Measurements from ENCODE around the gene NUAK1. TPM values are rescaled to one million over a fixed set of nuclear protein-coding genes. Genes with fewer than 3 reads are reported as not detected.

The NUAK1 gene
- total and polyA plus RNA-seq, 3 experiments from 2014 or later: 0.16 TPM; not detected in 2

DNA sequence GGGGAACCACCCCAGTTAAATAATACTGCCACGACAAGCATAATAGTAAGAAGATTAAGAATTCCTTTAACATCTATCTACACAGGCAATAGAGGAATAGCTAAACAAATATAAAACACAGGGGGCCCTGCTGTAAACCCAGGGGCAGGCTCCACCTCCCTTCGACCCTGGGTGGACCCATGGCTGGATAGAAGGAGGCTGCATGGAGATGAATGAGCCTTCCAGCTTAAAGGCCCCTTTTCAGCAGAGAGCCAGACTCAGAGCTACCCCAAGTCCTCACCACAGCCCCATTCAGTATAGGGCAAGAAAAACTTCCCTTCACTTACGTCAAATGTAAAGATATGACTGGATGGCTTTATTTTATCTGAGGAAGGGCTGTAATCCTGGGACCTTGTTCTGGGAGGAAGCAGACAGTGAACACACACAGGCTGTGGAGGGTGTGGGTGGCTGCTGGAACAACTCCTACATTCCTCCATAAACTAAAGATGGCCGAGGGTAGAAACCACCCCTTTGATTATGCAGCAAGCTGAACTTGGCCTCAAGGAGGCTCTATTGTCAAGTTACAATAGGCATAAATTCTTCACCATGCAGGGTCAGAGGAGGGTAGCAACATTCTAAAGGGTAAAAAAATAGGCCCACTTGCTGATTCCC, 30.4 kb downstream of the NUAK1 start:
- H3K27ac Mint-ChIP-seq: no peak overlapping the region
- Histone ChIP-seq H3K27ac (ENCODE audit: low read depth, low read length) (no peak overlapping the region), H3K9me3 (ENCODE audit: low read length) (no peaks in the 10 kb centered on the region), H3K36me3 (ENCODE audit: insufficient read depth, low read length) (no peaks in the 10 kb centered on the region), H3K27me3 (ENCODE audit: insufficient read depth, low read length, poor library complexity, severe bottlenecking) (no peaks in the 10 kb centered on the region), H3K4me3 (ENCODE audit: low read length) (no peak overlapping the region), H3K4me1 (ENCODE audit: insufficient read depth, low read length) (no peaks in the 10 kb centered on the region)
- H3K36me3 Mint-ChIP-seq: no peaks in the 10 kb centered on the region
- H3K4me1 Mint-ChIP-seq: peaks cover 0 to 5% (median 3%) of the 10 kb centered on the region in 3 donors
- POLR2A ChIA-PET: no interaction called here
- CTCF ChIA-PET: interaction anchor here (1.3 kb wide), 1 partner anchor 17 kb away, joined by 3 read pairs; no protein-coding TSS in a partner anchor
- no peak for DNase-seq
- peaks cover 6 to 48% of the 10 kb centered on the region in 2 donors for H3K27me3 Mint-ChIP-seq
- no peak overlapping the region for H3K4me3 Mint-ChIP-seq
- H3K9me3 Mint-ChIP-seq: peaks cover 0 to 2% (median 0%) of the 10 kb centered on the region in 5 donors

DNA sequence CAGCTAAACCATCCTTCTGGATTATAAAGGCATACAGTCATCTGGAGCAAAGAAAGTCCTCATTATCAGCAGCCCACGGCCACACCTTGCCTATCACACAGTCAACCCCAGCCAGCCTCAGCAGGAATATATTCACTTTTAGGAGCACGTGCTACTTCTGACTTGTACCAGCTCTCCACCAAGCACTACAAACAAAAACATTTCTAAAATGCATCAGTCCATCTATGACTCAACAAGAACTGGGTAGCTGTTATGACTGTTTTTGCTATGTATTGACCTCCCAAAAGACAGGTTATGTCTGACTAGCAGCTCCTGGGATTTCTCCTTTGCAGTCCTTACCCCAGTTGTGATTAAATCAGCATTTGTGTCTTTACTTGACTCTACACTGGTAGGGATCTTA, 31.2 kb downstream of the NUAK1 start:
- DNase-seq: no peak
- Histone ChIP-seq H3K27me3 (ENCODE audit: insufficient read depth, low read length, poor library complexity, severe bottlenecking) (no peaks in the 10 kb centered on the region), H3K4me1 (ENCODE audit: insufficient read depth, low read length) (no peaks in the 10 kb centered on the region), H3K36me3 (ENCODE audit: insufficient read depth, low read length) (no peaks in the 10 kb centered on the region), H3K4me3 (ENCODE audit: low read length) (no peak overlapping the region), H3K27ac (ENCODE audit: low read depth, low read length) (no peak overlapping the region), H3K9me3 (ENCODE audit: low read length) (no peaks in the 10 kb centered on the region)
- no peak overlapping the region for H3K4me3 Mint-ChIP-seq
- peaks cover 6 to 54% of the 10 kb centered on the region in 2 donors for H3K27me3 Mint-ChIP-seq
- ChIA-PET POLR2A (no interaction called here), CTCF (interaction anchor here (1.3 kb wide), 1 partner anchor 18 kb away, joined by 3 read pairs; no protein-coding TSS in a partner anchor)
- H3K27ac Mint-ChIP-seq: peak overlapping the region in 2 of 8 donors; percentile 6 to 73
- H3K4me1 Mint-ChIP-seq: no peaks in the 10 kb centered on the region
- H3K36me3 Mint-ChIP-seq: no peaks in the 10 kb centered on the region
- H3K9me3 Mint-ChIP-seq: peaks cover 0 to 2% (median 0%) of the 10 kb centered on the region in 5 donors

DNA sequence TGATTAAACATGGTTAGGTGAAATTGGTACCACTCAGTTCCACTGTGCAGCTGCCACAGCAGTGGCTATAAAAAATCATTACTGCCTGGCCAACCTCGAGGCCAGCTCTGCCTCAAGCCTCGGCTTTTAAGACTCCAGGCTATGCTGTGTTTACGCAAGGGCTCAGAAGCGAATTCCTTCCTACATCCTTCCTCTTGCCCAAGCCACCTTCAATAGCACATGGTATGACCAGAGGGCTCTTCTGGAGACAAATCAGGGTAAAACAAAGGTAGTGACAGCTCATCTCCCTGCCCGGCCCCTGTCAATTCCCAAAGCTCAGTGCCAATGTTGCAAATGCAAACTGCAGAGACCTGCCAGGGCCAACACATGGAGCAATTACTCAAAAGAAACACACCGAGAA, 31.9 kb downstream of the NUAK1 start:
- Mint-ChIP-seq H3K27ac (peak overlapping the region in 1 of 8 donors; percentile 39), H3K36me3 (no peaks in the 10 kb centered on the region), H3K4me3 (no peak overlapping the region), H3K27me3 (peaks cover 6 to 54% of the 10 kb centered on the region in 2 donors), H3K4me1 (no peaks in the 10 kb centered on the region), H3K9me3 (peaks cover 0 to 2% (median 0%) of the 10 kb centered on the region in 5 donors)
- Histone ChIP-seq H3K27ac (ENCODE audit: low read depth, low read length) (no peak overlapping the region), H3K4me3 (ENCODE audit: low read length) (no peak overlapping the region), H3K36me3 (ENCODE audit: insufficient read depth, low read length) (no peaks in the 10 kb centered on the region), H3K4me1 (ENCODE audit: insufficient read depth, low read length) (no peaks in the 10 kb centered on the region), H3K27me3 (ENCODE audit: insufficient read depth, low read length, poor library complexity, severe bottlenecking) (no peaks in the 10 kb centered on the region), H3K9me3 (ENCODE audit: low read length) (no peaks in the 10 kb centered on the region)
- POLR2A ChIA-PET: no interaction called here
- CTCF ChIA-PET: no interaction called here
- DNase-seq: no peak

DNA sequence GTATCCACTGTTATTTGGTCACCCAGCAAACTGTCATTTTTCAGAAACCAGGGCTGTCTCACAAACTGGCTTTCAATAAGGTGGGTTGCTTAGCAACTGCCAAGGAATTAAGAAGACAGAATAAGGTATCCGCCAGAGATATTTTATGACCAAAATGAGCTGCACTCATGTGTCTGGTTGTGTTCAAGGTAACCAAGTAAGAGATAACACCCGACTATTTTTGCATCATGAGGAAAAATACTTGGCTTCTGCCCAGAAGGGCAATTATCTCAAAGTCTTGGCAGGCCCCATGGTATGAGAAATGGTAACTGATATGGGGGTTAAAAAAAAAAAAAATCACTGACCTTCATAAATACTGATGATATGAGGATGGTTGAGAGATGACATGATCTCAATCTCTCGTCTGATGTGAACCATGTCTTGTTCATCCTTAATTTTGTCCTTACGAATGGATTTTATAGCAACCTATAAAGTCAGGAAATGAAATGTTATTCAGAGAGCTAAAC, 32.6 kb downstream of the NUAK1 start:
- CTCF ChIA-PET: no interaction called here
- Histone ChIP-seq H3K27ac (ENCODE audit: low read depth, low read length) (no peak overlapping the region), H3K4me1 (ENCODE audit: insufficient read depth, low read length) (no peaks in the 10 kb centered on the region), H3K9me3 (ENCODE audit: low read length) (no peaks in the 10 kb centered on the region), H3K27me3 (ENCODE audit: insufficient read depth, low read length, poor library complexity, severe bottlenecking) (no peaks in the 10 kb centered on the region), H3K36me3 (ENCODE audit: insufficient read depth, low read length) (no peaks in the 10 kb centered on the region), H3K4me3 (ENCODE audit: low read length) (no peak overlapping the region)
- no peak for DNase-seq
- Mint-ChIP-seq H3K27me3 (peaks cover 6 to 47% of the 10 kb centered on the region in 2 donors), H3K36me3 (no peaks in the 10 kb centered on the region), H3K9me3 (peaks cover 0 to 2% (median 0%) of the 10 kb centered on the region in 5 donors), H3K4me1 (no peaks in the 10 kb centered on the region), H3K4me3 (no peak overlapping the region), H3K27ac (no peak overlapping the region)
- POLR2A ChIA-PET: no interaction called here

DNA sequence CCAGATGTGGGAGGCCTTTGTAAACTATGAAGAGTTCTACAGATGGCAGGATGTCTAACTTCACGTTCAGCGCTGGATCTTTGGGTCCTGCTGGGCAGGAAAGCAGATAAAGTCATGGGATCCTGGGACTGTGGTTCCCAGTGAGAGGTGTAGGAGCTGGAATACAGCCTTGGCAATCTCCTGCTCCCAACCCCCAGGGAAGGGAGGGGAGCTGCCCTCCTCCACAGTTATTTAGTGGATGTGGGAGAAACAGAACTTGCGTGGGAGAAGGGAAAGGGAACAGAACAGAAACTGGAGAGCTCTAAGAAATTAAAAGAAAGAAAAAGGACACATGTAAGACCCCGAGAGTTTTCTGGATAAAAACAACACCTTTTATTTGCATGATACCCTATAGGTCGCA, 37.0 kb downstream of the NUAK1 start:
- POLR2A ChIA-PET: no interaction called here

DNA sequence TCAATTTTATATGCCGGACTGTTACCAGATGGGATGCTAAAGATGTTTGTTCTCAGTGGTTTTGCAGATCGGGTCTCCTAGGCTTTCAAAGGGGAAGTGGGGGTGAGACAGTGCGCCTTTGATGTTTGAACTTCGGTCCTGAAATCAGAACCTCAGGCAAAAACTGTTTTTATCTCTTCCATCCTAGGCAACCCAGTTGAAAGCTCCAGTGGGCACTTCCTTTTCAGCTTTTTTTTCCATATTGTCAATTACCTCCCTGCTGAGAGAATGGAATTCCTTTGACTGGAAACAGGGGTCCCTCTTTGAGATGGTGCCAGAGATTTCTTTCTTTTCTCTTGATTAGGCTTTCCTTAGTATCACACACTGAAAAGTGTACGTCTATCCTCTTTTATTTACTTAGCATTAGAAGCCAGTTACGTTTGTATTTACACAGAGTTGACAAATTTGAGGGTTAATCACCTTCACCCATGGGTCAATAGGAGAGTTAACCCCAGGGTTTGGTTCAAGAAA, 40.0 kb downstream of the NUAK1 start:
- H3K27ac ChIP-seq (ENCODE audit: low read depth, low read length): no peak overlapping the region
- no peaks in the 10 kb centered on the region for H3K4me1 ChIP-seq (ENCODE audit: insufficient read depth, low read length)
- no peaks in the 10 kb centered on the region for H3K9me3 Mint-ChIP-seq
- H3K9me3 ChIP-seq (ENCODE audit: low read length): no peaks in the 10 kb centered on the region
- no peaks in the 10 kb centered on the region for H3K4me1 Mint-ChIP-seq
- H3K27me3 ChIP-seq (ENCODE audit: insufficient read depth, low read length, poor library complexity, severe bottlenecking): no peaks in the 10 kb centered on the region
- DNase-seq: no peak
- H3K27ac Mint-ChIP-seq: peak overlapping the region in 1 of 8 donors; percentile 21
- no peak overlapping the region for H3K4me3 ChIP-seq (ENCODE audit: low read length)
- H3K36me3 ChIP-seq (ENCODE audit: insufficient read depth, low read length): no peaks in the 10 kb centered on the region
- POLR2A ChIA-PET: no interaction called here
- peaks cover 0 to 3% (median 0%) of the 10 kb centered on the region in 3 donors for H3K36me3 Mint-ChIP-seq
- H3K4me3 Mint-ChIP-seq: no peak overlapping the region
- H3K27me3 Mint-ChIP-seq: peaks cover 9 to 27% of the 10 kb centered on the region in 2 donors
- CTCF ChIA-PET: no interaction called here

More for the DNA sequence above, 37.0 kb downstream of the NUAK1 start:
- H3K4me1 Mint-ChIP-seq: no peaks in the 10 kb centered on the region
- peaks cover 4 to 35% of the 10 kb centered on the region in 2 donors for H3K27me3 Mint-ChIP-seq
- H3K27ac ChIP-seq (ENCODE audit: low read depth, low read length): no peak overlapping the region
- H3K4me1 ChIP-seq (ENCODE audit: insufficient read depth, low read length): no peaks in the 10 kb centered on the region
- no peaks in the 10 kb centered on the region for H3K27me3 ChIP-seq (ENCODE audit: insufficient read depth, low read length, poor library complexity, severe bottlenecking)
- CTCF ChIA-PET: interaction anchor here (1.2 kb wide), 1 partner anchor 16 kb away, joined by 3 read pairs; no protein-coding TSS in a partner anchor
- DNase-seq: no peak
- no peaks in the 10 kb centered on the region for H3K9me3 Mint-ChIP-seq
- no peak overlapping the region for H3K4me3 ChIP-seq (ENCODE audit: low read length)
- H3K36me3 ChIP-seq (ENCODE audit: insufficient read depth, low read length): no peaks in the 10 kb centered on the region
- no peaks in the 10 kb centered on the region for H3K9me3 ChIP-seq (ENCODE audit: low read length)
- H3K4me3 Mint-ChIP-seq: no peak overlapping the region
- H3K27ac Mint-ChIP-seq: no peak overlapping the region
- H3K36me3 Mint-ChIP-seq: peaks cover 0 to 3% (median 0%) of the 10 kb centered on the region in 3 donors

DNA sequence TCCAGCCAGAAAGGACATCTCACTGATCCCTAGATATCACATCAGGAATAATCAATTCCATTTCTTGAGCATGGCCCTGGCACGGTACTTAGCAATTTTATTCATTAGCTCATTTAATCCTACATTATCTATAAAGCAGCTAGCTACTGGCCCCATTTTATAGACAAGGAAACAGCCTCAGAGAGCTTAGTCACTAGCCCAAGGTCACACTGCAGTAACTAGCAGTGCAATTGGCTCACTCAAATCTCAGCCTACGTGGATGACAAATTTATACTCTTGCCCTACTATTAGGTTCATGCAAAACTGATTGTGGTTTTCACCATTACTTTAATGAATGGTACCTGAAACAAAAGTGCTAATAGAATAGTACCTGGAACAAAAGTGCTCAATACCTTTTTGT, 41.7 kb downstream of the NUAK1 start:
- H3K36me3 ChIP-seq (ENCODE audit: insufficient read depth, low read length): no peaks in the 10 kb centered on the region
- H3K36me3 Mint-ChIP-seq: peaks cover 0 to 3% (median 0%) of the 10 kb centered on the region in 3 donors
- H3K4me3 Mint-ChIP-seq: no peak overlapping the region
- no peaks in the 10 kb centered on the region for H3K27me3 ChIP-seq (ENCODE audit: insufficient read depth, low read length, poor library complexity, severe bottlenecking)
- H3K27me3 Mint-ChIP-seq: peaks cover 9 to 17% of the 10 kb centered on the region in 2 donors
- ChIA-PET POLR2A (no interaction called here), CTCF (no interaction called here)
- H3K9me3 ChIP-seq (ENCODE audit: low read length): no peaks in the 10 kb centered on the region
- H3K9me3 Mint-ChIP-seq: peaks cover 0 to 3% (median 0%) of the 10 kb centered on the region in 5 donors
- no peak overlapping the region for H3K27ac ChIP-seq (ENCODE audit: low read depth, low read length)
- no peaks in the 10 kb centered on the region for H3K4me1 ChIP-seq (ENCODE audit: insufficient read depth, low read length)
- DNase-seq: no peak
- no peak overlapping the region for H3K4me3 ChIP-seq (ENCODE audit: low read length)
- no peak overlapping the region for H3K27ac Mint-ChIP-seq
- H3K4me1 Mint-ChIP-seq: no peaks in the 10 kb centered on the region

DNA sequence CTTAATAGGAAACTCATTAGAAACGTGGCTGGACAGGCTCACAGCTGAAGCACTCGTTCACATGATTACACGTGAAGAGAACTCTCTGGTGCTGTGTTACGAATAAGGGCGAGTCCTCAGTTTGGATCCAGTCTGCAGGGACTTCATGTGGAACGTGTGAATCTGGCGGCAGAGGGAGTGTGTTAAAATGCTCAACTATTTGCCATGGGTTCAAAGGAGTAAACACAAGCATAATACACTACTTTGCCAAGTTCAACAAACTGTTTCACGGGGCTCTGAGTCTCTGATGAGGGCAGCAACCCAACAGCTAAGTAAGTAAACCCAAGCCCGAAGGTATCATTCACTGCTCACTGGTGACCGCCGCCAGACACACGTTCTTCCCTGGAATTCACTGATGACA, 42.4 kb downstream of the NUAK1 start:
- no peak overlapping the region for H3K4me3 Mint-ChIP-seq
- no peaks in the 10 kb centered on the region for H3K36me3 ChIP-seq (ENCODE audit: insufficient read depth, low read length)
- H3K4me3 ChIP-seq (ENCODE audit: low read length): no peak overlapping the region
- H3K9me3 Mint-ChIP-seq: peaks cover 0 to 3% (median 0%) of the 10 kb centered on the region in 5 donors
- peaks cover 10 to 17% of the 10 kb centered on the region in 2 donors for H3K27me3 Mint-ChIP-seq
- CTCF ChIA-PET: no interaction called here
- peaks cover 0 to 3% (median 0%) of the 10 kb centered on the region in 3 donors for H3K36me3 Mint-ChIP-seq
- no peaks in the 10 kb centered on the region for H3K9me3 ChIP-seq (ENCODE audit: low read length)
- no peak overlapping the region for H3K27ac ChIP-seq (ENCODE audit: low read depth, low read length)
- H3K27ac Mint-ChIP-seq: no peak overlapping the region
- POLR2A ChIA-PET: no interaction called here
- H3K4me1 Mint-ChIP-seq: no peaks in the 10 kb centered on the region
- H3K27me3 ChIP-seq (ENCODE audit: insufficient read depth, low read length, poor library complexity, severe bottlenecking): no peaks in the 10 kb centered on the region
- no peaks in the 10 kb centered on the region for H3K4me1 ChIP-seq (ENCODE audit: insufficient read depth, low read length)
- no peak for DNase-seq
